ENCODE data around the gene PNPT1. TPM values are rescaled to one million over a fixed set of nuclear protein-coding genes. Genes with fewer than 3 reads are reported as not detected.

The PNPT1 gene
- total and polyA plus RNA-seq, 10 of the 15 experiments (the other 5 are each of a cell fraction or from before 2014, with no cell fraction given), result 34.2 to 67.7 (median 43.3) TPM

DNA sequence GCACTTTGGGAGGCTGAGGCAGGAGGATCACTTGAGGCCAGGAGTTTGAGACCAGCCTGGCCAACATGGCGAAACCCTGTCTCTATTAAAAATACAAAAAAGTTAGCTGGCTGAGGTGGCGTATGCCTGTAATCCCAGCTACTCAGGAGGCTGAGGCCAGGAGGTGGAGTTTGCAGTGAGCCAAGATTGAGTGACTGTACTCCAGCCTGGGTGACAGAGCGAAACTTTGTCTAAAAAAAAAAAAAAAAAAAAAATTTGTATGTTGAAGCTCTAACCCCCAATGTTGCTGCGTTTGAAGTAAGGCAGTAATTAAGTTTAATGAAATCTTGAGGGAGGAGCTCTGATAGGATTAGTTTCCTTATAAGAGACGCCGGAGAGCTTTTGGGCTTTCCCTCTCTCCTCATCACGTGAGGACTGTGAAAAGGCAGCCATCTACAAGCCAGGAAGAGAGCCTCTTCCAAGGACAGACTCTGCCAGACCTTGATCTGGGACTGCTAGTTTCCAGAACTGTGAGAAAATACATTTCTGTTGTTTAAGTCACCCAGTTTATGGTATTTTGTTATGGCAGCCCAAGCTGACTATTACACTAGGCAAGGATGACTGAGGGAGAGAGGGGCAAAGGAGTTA is 11.5 kb upstream of the PNPT1 start:
- DNase-seq (ENCODE audit: low read depth, low spot score) (no peak), FAIRE-seq (no peak), ATAC-seq (no peak)
- no peaks in the 10 kb centered on the region for H4K20me1 ChIP-seq (ENCODE audit: control insufficient read depth, insufficient read depth)
- H3K27ac ChIP-seq (ENCODE audit: control insufficient read depth, insufficient read depth), result no peak overlapping the region
- intact Hi-C loops (cut with micrococcal nuclease; ENCODE audit: unreplicated experiment), result no loop called here
- H3K4me3 ChIP-seq, result no peak overlapping the region
- 36% methylated on average over 7 of the region's 7 CpGs for WGBS (ENCODE audit: insufficient coverage, insufficient replicate concordance, low lambda C conversion rate, missing lambda C conversion rate)
- POLR2A ChIA-PET, result no interaction called here
- H3K4me2 ChIP-seq (ENCODE audit: control insufficient read depth, insufficient read depth), result no peak overlapping the region
- H3K9ac ChIP-seq (ENCODE audit: control insufficient read depth, insufficient read depth, low read length), result no peak overlapping the region
- H3K27me3 ChIP-seq (replicated peaks in 1 of 2; ENCODE audit: control insufficient read depth in 2 of 2, insufficient read depth in 2 of 2, low read length in 1 of 2), result no peaks in the 10 kb centered on the region
- H2AFZ ChIP-seq (ENCODE audit: control insufficient read depth, low read depth, low read length), result no peak overlapping the region
- BruUV-seq (replicated peaks), result no TSS peak
- H3K36me3 ChIP-seq (ENCODE audit: control insufficient read depth in 2 of 2, insufficient read depth in 2 of 2, low read length in 1 of 2), result no peaks in the 10 kb centered on the region
- CTCF ChIA-PET, result interaction anchor here (0.6 kb wide), 1 partner anchor 68 kb away, joined by 3 read pairs; no protein-coding TSS in a partner anchor
- in situ Hi-C loops (cut with MboI), result loop anchor here (25.0 kb wide), 1 partner anchor 1807 kb away; no protein-coding TSS in a partner anchor
- H3K79me2 ChIP-seq (ENCODE audit: control insufficient read depth, insufficient read depth, low read length), result no peaks in the 10 kb centered on the region
- SMC1A ChIA-PET (ENCODE audit: uncharacterized antibody, unreplicated experiment), result interaction anchor here (0.6 kb wide), 1 partner anchor 1236 kb away, joined by 3 read pairs; no protein-coding TSS in a partner anchor
- TF ChIP-seq BCL11A (IDR thresholded peaks at IDR 0.05; ENCODE audit: low read depth, low read length) (no peak), SMC3 (IDR thresholded peaks at IDR 0.05; ENCODE audit: borderline replicate concordance, low read length) (no peak), ZSCAN29 (IDR thresholded peaks at IDR 0.05) (no peak), ASH2L (IDR thresholded peaks at IDR 0.05; ENCODE audit: borderline replicate concordance, low read depth) (no peak), KAT2A (conservative IDR thresholded peaks at IDR 0.05; ENCODE audit: control insufficient read depth, low read depth, low read length) (no peak)
- TF ChIP-seq, protein P1, sequence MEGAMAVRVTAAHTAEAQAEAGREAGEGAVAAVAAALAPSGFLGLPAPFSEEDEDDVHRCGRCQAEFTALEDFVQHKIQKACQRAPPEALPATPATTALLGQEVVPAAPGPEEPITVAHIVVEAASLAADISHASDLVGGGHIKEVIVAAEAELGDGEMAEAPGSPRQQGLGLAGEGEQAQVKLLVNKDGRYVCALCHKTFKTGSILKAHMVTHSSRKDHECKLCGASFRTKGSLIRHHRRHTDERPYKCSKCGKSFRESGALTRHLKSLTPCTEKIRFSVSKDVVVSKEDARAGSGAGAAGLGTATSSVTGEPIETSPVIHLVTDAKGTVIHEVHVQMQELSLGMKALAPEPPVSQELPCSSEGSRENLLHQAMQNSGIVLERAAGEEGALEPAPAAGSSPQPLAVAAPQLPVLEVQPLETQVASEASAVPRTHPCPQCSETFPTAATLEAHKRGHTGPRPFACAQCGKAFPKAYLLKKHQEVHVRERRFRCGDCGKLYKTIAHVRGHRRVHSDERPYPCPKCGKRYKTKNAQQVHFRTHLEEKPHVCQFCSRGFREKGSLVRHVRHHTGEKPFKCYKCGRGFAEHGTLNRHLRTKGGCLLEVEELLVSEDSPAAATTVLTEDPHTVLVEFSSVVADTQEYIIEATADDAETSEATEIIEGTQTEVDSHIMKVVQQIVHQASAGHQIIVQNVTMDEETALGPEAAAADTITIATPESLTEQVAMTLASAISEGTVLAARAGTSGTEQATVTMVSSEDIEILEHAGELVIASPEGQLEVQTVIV (IDR thresholded peaks at IDR 0.05; ENCODE audit: borderline replicate concordance, partially characterized antibody), result no peak
- TF ChIP-seq, protein P2, sequence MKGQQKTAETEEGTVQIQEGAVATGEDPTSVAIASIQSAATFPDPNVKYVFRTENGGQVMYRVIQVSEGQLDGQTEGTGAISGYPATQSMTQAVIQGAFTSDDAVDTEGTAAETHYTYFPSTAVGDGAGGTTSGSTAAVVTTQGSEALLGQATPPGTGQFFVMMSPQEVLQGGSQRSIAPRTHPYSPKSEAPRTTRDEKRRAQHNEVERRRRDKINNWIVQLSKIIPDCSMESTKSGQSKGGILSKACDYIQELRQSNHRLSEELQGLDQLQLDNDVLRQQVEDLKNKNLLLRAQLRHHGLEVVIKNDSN (IDR thresholded peaks at IDR 0.05; ENCODE audit: borderline replicate concordance, extremely low read length, insufficient read depth, low read depth, low read length), result no peak
- H3K9me3 ChIP-seq (replicated peaks; ENCODE audit: control insufficient read depth, insufficient read depth, low read length), result no peaks in the 10 kb centered on the region
- no peaks in the 10 kb centered on the region for H3K4me1 ChIP-seq (ENCODE audit: control insufficient read depth, insufficient read depth, low read length)
- RAD21 ChIA-PET (ENCODE audit: unreplicated experiment), result interaction anchor here (0.6 kb wide), 1 partner anchor 13 kb away, joined by 4 read pairs; no protein-coding TSS in a partner anchor
